ENCODE data around the gene CACNA1D. TPM values are rescaled to one million over a fixed set of nuclear protein-coding genes. Genes with fewer than 3 reads are reported as not detected.

CACNA1D gene
- total RNA-seq, 2 experiments from 2014 or later, result 0.13 to 0.17 TPM

GRCh38 chr3:53809267-53809666 is 314.9 kb downstream of the CACNA1D start:
- CTCF ChIA-PET, result no interaction called here
- POLR2A ChIA-PET, result no interaction called here

DNA sequence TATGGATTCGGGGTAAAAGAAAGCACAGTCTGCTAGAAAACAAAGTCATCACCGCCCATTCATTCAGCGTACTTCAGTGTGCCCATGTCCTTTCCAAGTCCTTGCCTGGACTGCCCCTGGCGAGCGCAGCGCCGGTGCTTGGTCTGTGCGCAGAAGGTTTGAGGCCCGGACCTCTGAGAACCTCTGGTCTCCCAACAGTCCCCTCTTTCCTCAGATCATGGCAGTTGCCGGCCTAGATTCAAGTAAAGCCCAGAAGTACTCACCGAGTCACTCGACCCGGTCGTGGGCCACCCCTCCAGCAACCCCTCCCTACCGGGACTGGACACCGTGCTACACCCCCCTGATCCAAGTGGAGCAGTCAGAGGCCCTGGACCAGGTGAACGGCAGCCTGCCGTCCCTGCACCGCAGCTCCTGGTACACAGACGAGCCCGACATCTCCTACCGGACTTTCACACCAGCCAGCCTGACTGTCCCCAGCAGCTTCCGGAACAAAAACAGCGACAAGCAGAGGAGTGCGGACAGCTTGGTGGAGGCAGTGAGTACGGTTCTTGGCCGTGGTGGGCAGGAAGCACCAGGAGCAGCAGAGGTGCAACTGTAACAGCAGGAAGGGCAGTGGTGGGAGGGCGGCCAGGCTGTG is 315.5 kb downstream of the CACNA1D start:
- CTCF ChIA-PET, result no interaction called here
- POLR2A ChIA-PET, result no interaction called here

- POLR2A ChIA-PET, result no interaction called here
- CTCF ChIA-PET, result no interaction called here
Measured at GRCh38 chr3:53811143-53811927, 316.9 kb downstream of the CACNA1D start.

DNA sequence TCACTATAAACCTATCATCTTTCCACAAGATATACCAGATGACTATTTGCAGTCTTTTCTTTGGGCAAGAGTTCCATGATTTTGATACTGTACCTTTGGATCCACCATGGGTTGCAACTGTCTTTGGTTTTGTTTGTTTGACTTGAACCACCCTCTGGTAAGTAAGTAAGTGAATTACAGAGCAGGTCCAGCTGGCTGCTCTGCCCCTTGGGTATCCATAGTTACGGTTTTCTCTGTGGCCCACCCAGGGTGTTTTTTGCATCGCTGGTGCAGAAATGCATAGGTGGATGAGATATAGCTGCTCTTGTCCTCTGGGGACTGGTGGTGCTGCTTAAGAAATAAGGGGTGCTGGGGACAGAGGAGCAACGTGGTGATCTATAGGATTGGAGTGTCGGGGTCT is 318.0 kb downstream of the CACNA1D start:
- POLR2A ChIA-PET, result no interaction called here
- CTCF ChIA-PET, result no interaction called here

GRCh38 chr3:53813229-53813628 is 318.8 kb downstream of the CACNA1D start:
- ChIA-PET CTCF (no interaction called here), POLR2A (no interaction called here)

GRCh38 chr3:53813876-53814275 is 319.5 kb downstream of the CACNA1D start:
- CTCF ChIA-PET, result no interaction called here
- POLR2A ChIA-PET, result no interaction called here

DNA sequence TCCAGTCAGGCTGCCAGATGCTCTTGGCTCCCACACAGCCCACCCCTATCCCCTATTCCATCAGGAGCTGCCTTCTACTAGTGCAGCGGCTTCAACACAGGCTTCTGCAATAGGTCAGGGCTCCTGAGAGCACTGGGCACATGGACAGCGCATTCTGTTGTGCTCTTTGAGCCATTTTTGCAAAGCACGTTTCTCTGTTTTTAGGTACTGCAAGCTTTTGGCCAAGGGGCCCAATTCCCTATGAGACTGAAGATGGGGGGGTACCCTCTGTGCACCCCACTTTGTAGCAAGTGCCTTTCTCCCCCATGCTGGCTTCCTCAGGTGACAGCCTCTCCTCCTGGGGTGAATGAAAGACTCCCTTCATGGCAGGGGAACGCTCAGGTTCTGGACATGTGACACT is 320.7 kb downstream of the CACNA1D start:
- POLR2A ChIA-PET, result no interaction called here
- CTCF ChIA-PET, result no interaction called here

GRCh38 chr3:53815651-53816050 is 321.2 kb downstream of the CACNA1D start:
- ChIA-PET CTCF (no interaction called here), POLR2A (no interaction called here)

GRCh38 chr3:53816425-53816824 is 322.0 kb downstream of the CACNA1D start:
- ChIA-PET POLR2A (no interaction called here), CTCF (interaction anchor here (0.5 kb wide), 1 partner anchor 120 kb away, joined by 3 read pairs; no protein-coding TSS in a partner anchor)

DNA sequence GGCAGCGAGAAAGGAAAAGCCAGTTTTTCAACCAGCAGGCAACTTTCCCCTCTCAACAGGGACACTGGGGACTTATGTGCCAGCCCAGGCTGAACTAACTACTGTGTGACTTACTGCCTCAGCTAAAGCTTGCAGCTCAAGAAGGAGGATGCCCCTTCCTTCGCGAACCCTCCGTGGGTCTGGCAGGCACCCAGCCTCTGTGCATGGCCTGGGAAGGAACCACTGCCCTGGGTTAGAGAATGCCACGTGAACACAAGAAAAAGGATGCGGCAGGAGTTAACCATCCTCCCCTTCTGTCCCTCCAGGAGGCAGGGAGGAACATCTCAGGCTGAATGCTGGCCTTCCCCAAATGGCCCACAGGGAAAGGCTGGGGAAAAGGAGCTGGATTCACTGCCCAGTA is 322.8 kb downstream of the CACNA1D start:
- POLR2A ChIA-PET, result no interaction called here

GRCh38 chr3:53817809-53818208 is 323.4 kb downstream of the CACNA1D start:
- POLR2A ChIA-PET, result no interaction called here
- CTCF ChIA-PET, result no interaction called here

More for the DNA sequence above, 322.8 kb downstream of the CACNA1D start:
- CTCF ChIA-PET, result no interaction called here

- CTCF ChIA-PET, result no interaction called here
- POLR2A ChIA-PET, result no interaction called here
Measured at GRCh38 chr3:53818221-53819162, 324.1 kb downstream of the CACNA1D start.

DNA sequence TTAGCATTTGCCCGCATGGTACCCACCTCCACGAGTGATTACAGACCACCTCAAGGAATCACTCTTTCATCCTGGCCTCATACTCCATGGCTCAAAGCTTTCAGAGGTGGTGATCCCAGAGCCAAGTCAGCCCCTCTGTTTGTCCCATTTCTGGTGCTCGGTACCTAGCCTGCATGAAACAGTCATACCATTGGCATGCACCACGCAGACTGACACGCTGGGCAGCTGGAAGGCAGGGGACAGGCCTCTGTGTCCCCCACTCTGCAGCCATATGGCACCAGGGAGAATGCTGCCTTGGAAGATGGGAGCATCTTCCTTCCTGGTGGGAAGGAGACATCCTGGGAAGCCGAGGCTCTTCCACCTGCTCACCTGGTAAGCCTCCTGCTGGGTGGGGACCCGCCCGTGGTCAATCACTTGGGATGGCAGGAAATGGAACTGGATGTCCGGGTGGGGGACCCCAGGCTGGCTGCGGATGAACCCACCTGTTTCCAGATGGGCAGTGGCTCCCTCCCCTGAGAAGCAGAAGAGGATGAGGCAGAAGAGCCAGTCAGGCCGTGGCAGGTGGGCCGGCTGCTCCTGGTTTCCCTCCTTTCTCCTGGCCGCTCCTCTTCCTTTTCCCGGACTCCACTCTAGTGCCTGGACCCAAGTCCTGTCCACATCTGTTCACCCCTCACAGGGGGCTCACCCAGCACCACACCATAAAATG is 324.9 kb downstream of the CACNA1D start:
- ChIA-PET POLR2A (no interaction called here), CTCF (no interaction called here)

- CTCF ChIA-PET, result no interaction called here
Measured at GRCh38 chr3:53820084-53820483, 325.7 kb downstream of the CACNA1D start.

DNA sequence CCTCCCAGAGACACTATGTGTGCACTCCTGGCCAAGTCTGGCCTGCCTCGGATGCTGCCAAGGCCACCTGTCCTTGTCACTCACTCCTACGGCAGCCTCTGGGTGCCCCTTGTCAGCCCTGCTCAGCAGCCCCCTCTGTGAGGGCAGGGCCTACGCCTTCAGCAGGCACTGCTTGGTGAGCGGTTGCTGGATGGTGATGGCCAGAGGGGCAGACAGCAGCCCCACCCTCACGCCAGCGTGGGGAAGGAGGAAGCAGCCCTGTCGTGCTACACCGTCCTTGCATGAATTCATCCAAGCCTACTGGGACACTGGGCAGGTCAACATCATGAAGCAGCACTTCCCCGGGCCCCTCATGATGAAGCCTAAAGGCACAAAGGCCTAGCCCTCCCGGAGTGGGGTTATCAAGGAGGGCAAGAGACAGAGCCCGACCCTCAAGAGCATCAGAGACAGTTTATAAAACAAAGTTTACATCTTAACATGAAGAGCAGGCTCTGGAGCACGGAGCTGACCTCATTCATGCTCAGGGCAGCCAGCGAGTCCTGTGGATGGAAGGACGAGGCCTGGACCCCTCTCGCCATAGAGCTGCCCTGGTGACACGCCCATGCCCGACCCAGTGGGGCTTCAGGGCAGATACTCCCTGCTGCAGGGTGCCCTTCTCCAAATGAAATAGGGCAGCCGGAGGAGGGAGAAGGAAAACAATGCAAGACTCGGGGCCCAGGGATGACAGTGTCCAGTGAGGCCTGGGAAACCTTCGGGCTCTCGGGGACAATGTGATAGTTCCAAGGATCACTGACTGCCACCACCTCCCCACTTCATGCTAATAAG is 326.6 kb downstream of the CACNA1D start:
- CTCF ChIA-PET, result no interaction called here
- POLR2A ChIA-PET, result no interaction called here

More at GRCh38 chr3:53820084-53820483, 325.7 kb downstream of the CACNA1D start:
- POLR2A ChIA-PET, result no interaction called here

GRCh38 chr3:53821631-53822121 is 327.3 kb downstream of the CACNA1D start:
- ChIA-PET CTCF (no interaction called here), POLR2A (no interaction called here)

DNA sequence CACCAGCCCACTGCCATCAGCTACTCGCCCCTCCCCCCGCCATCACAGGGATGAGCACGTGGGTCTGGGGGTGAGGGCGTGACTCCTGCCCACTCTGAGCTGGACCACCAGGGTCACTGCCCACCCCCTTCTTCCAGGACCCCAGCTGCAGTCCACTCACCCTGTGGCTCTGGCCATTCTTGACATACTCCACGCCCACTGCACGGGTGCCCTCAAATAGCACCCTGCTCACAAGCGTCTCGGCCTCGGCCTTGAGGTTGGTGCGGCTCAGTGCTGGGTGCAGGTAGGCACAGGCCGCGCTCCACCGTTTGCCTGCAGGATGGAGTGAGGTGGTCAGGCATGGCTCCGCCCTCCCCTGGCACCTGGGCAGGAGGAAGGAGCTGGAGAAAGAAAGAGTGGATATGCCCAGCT is 327.9 kb downstream of the CACNA1D start:
- CTCF ChIA-PET, result no interaction called here
- POLR2A ChIA-PET, result no interaction called here

DNA sequence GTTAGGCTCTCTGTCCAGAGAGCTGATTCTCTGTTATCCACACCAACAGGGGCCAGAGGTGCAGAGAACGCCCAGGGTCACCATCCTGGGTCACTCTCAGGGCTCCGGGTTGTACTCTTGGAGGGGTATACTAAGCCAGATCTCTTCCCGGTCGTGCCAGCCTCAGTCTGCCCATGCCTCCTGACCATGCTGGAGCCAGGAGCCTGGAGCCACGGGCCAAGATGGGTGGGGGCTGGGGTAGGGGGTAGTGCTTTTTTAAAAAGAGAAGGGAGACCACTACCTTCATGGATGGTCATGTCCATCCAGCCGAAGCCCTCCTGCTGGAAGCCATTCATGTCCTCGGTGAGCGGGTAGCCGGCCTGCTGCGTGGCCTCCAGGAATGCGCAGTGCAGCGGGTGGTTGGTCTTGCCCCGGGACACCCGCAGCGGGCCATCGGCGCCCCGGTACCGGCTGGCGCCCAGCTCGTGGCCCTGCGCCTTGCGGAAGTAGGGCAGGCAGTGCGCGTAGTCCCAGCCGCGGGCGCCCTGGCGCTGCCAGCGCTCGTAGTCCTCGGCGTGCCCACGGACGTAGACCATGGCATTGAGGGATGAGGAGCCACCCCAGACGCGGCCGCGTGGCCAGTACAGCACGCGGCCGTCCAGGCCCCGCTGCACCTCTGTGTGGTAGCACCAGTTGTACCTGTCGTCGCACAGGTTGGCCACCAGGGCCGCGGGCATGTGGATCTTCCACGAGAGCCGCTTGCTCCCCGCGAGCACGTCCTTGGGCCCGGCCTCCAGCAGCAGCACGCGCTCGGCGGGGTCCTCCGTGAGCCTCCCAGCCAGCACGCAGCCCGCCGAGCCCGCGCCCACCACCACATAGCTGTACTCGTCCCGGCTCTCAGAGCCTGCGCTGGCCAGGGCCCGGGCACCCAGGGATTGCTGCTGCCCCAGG is 328.9 kb downstream of the CACNA1D start:
- POLR2A ChIA-PET, result no interaction called here
- CTCF ChIA-PET, result no interaction called here

All from activated CD8-positive, alpha-beta memory T cell treated with anti-CD3 and anti-CD28 coated beads for 36 hours (primary cell).